DMS153 treated with DMSO at 0.1 percent for 48 hours (cell line): ENCODE measurements around the gene GTSF1L.

Source experiments
- DNase-seq: peaks from one replicate; lab custom pipeline; 2025; ENCODE audit not compliant: unreplicated experiment; lab: John Stamatoyannopoulos, UW

GTSF1L gene

DNA sequence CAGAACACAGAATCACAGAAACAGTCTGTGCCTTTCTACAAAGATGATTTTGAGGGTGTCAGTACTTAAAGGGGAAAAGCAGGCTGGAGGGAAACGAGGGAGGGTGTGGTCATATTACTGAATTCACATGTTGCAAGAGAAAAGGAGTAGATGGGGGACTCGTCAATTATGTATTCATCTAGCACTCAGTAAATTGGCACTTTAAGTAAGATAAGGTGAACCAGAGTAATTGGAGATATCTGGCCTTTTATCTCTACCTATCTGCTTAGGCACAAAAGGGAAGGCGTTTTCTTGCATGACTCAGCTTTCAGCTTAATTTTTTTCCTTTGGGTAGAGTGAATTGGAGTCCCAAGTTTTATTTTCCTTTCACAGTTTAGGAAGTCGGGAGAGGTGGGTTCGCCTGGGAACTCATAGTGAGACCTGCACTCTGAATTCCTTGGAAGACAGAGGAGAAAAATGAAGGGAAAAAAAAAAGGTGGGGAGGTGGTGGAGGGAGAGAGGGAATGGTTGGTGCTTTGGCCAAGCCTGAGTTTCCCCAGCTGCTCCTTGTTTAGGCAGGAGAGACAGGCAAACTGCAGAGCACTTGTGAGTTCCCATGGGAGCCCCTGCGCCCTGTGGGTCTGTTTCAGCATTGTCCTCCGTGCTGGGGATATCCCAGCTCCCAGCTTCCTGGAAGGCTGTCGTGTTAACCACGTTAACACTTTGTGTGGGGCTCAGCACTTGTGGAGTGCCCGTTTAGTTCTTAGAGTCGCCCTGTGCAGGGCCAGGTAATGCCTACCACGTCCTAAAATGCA, 19.7 kb upstream of the GTSF1L start:
- peak; percentile 90 for DNase-seq

- no peak for DNase-seq
These were observed 18.3 kb upstream of the GTSF1L start for GRCh38 chr20:43744966-43745730.

GRCh38 chr20:43744151-43744611, 17.4 kb upstream of the GTSF1L start:
- DNase-seq, result peak; percentile 78

GRCh38 chr20:43740642-43741041, 13.8 kb upstream of the GTSF1L start:
- DNase-seq, result no peak

DNA sequence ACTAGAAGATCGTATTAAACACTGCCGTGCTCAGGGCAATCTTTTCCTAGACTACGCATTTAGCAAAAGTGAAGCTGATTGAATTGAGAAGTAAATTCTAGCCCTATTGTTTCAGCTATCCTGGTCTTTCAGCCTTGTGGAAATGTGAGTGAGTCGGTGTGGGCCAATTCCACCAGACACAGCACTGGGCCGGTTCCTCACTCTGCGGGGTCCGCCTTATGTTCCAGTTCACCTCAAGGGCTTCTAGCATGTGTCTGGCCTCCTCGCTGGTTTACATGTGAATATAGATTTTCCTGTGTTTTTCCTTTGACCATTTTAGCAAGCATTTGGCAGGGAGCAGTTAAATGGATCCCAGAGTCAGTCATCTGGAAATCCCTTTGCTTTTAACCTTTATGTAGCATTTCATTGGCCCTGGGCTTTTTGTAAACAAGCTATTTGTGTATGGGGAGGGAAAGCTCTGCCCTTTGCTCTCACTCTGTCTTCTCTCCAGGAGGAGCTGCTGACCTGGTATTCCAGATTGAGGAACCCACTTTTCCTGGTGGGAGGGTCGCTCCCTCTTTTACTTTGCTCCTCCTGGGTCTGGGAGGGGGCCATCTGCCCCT, 12.4 kb upstream of the GTSF1L start:
- no peak for DNase-seq

GRCh38 chr20:43737925-43738324, 11.1 kb upstream of the GTSF1L start:
- no peak for DNase-seq

GRCh38 chr20:43736588-43737158, 9.9 kb upstream of the GTSF1L start:
- DNase-seq, result no peak

DNA sequence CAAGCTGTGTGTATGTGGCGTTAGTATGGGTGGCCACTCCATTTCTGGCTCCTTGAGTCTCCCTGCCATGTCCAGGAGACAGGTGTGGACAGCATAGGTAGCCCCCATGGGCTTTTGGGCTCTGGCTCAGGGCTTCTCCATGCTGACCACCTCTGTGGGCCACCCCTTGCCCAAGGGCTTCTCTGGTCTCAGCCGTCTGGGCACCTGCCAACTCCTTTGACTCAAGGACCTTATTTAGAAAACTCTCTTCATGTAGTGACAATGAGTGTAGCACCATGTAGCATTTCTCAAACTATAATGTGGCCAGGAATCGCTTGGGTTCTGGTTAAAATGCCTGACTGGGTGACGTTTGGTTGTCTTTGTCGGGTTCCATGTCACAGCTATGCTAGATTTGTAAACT, 5.1 kb upstream of the GTSF1L start:
- DNase-seq, result no peak

DNA sequence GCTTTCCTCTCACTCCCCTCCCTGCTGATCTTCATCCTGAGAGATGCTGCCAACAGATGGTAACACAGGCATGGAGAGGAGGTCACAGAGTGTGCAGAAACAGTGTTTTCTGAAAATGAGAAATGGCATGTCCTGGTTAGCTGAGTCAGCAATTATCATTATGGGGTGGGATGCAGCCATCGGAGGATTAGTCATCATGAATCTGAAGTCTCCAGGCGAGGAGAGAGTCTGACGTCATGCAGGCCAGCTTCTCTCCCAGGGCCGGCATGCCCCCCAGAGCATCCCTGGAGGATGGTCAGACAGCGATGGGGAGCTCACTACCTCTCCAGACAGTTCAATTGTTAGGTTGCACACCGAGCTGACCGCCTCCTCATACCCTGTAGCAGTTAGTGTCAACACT, 4.7 kb upstream of the GTSF1L start:
- no peak for DNase-seq

DNA sequence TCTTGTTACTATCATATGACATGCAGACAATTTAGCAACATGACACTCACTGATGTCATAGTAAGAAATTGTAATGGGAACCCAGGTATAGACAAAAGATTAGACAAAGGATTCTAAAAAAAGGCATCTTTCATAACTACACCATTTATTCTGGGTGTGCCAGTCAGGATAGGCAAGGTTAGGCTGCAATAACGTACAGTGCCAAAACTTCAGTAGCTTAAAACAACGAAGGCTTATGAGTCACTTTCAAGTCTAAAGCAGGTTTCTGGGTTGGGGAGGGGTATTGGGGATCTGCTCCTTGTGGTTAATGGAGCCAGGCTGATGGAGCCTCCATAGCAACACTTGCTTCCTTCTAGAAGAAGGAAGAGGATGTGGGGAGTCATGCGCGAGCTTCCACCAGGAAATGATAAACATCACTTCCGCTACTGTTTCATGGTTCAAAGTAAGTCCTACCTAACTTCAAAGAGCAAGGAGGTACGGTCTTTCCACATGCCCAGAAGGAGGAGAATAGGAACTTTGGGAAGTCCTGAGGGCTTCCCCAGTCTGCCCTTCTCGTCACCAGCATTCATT, 2.0 kb upstream of the GTSF1L start:
- DNase-seq, result no peak

DNA sequence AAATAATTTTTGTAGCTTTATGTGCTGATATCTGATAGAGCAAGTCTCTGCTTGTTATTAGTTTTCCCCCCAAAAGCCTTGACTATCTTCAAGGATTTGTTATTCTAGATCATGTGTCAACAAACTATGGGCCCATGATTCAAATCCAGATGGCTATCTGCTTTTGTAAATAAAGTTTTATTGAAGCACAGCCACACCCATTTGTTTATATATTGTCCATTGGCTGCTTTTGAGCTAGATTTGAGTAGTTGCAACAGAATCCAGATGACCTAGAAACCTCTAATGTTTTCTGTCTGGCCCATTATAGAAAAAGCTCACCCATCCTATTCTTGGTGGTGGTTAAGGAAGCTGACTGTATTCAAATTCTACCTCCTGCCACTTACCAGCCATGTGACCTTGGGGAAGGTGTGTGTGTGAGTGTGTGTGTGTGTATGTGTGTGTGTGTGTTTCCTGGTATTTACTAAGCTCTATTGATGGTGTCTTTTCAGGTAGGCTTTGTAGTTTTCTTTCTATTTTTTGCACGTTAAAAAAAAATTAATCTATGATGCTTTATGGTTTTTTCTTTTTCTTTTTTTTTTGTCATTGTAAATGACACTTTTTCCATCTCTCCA, 1.3 kb upstream of the GTSF1L start:
- DNase-seq, result no peak

DNA sequence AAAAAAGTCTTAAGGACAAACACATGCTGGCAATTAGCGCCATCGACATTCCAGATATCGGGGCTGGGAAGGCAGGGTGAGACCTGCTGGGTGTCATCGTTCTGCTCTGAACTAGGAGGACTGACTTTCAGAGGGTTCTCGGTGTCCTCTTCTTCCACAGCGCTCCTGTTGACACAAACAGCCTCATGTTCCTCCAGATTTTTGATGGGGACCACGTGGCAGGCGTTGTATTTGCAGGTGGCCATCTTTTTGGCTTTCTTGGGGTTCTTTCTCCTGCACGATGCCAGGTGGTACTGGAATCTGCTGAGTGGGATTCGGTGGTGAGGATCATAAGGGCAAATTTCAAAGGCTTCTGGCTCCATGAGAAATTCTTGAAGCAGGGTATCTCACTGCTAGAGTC, 469 bp downstream of the GTSF1L start:
- no peak for DNase-seq

- DNase-seq, result no peak
These were observed 1.1 kb downstream of the GTSF1L start for GRCh38 chr20:43725666-43726065.

DNA sequence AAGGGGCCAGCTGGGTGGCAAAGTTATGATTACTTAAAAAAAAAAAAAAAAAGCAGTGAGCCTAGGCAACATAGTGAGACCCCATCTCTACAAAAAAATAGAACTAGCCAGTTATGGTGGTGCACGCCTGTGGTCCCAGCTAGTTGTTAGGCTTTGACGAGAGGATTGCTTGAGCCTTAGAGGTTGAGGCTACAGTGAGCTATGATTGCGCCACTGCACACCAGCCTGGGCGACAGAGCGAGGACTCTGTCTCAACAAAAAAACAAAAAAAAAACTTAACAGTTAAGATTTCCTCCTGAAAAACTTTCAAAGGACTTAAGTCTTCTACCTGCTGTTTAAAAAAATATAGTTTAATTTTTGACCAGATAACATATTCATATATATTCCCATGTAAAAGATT, 2.4 kb downstream of the GTSF1L start:
- DNase-seq, result no peak

- DNase-seq, result no peak
These were observed 3.1 kb downstream of the GTSF1L start for GRCh38 chr20:43723735-43724134.

DNA sequence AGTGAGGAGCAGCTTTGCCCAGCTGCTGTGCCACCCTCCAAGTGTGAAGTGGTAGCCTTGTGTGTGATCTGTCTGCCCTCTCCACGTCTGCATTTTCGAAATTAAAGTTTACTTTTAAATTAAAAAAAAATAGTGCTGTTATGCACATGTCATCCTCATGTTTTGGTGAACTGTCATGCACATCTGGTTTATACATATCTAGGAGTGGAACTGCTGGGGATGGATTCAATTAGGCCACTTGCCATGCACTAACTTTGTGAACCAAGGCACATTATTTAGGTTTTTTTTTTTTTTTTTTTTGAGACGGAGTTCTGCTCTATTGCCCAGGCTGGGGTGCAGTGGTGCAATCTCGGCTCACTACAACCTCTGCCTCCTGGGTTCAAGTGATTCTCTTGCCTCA, 3.6 kb downstream of the GTSF1L start:
- DNase-seq, result no peak

GRCh38 chr20:43722153-43722505, 4.7 kb downstream of the GTSF1L start:
- DNase-seq, result no peak

DNA sequence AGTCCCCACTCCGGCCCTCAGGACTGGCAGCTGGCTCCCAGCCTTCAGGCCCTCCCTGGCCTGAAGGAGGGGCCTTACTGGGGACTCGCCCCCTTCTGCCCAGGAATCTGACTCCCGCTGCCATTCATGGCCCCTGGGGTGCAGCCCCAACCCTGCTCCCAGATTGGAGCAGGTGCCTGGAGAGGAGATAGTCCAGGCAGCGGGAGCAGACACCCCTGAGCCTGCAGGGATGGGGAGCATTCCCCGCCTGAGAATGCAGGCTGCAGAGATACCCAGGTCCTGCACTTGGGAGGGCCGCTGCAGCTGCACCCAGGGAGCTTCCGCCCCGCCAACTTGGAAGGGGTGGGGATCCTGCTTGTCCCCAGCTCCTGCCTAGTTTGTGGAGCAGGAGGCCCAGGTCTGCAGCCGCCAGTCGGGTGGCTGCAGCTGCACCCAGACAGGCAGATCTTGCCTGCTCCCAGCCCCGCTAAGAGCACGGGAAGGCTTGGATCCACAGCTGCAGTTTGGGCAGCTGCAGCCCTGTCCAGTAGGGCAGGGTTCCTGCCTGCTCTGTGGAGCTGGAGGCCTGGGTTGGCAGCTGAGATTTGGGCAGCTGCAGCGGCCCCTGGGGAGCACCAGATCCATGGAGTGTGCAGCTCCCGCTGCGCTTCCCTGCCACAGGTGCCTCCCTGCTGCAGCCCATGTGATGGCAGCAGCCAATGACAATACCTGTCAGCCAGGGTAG, 5.2 kb downstream of the GTSF1L start:
- peak; percentile 61 for DNase-seq

DNA sequence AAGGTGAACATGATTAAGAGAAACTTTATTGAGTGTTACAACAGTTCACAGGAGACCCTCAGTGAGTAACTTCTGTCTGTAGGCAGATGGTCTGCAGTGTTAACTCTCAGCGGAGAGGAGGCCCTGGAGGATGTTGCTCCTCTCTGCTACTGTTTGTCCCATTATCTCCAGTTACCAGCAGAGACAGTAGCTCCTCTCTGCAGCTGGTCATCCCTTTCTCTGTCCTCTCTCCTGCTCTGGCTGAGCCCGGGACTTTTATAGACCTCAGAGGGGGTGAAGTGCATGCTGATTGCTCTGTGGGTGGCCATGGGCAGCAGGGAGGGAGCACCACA, 5.7 kb downstream of the GTSF1L start:
- no peak for DNase-seq

DNA sequence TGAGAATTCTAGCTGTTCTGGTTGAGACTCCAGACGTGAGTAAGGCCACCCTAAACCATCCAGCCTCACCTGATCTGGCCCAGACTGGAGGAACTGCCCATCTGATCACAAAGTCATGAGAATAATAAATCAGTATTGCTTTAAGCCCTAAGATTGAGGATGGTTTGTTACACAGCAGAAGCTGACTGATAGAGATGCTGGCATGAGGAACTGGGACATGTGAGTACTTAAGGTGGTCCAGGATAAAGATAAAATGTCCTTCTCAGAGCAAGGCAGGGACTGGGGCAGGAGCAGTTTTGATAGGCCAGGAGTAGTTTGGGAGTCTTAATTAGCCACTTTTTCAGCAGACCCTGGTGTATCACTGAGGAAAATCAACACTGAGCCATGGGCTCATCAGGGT, 6.8 kb downstream of the GTSF1L start:
- no peak for DNase-seq

- DNase-seq, result no peak
These were observed 9.2 kb downstream of the GTSF1L start for GRCh38 chr20:43717616-43717995.
